A549 (cell line): ENCODE measurements around the gene CRYZL1. TPM values are rescaled to one million over a fixed set of nuclear protein-coding genes. Genes with fewer than 3 reads are reported as not detected.

Source experiments
- ATAC-seq, 2 experiments: fragments of 200-7000 bp in 1 of 2; fragments of >200 bp in 1 of 2; cut with Nextera tagmentation in 1 of 2; cut with Tn5 transposase in 1 of 2; 3 replicates each; pipeline versions ENCODE4 v1.8.0 to v1.9.1; 2018 to 2020; ENCODE audit warnings: mild to moderate bottlenecking in 1 of 2, moderate library complexity in 1 of 2
- CTCF ChIA-PET: fragments of 300-600 bp; sonication (Branson Sonifier 250); formaldehyde crosslinking; extraction: SDS; loops from one replicate; lab custom pipeline; 2021; ENCODE audit warnings: antibody characterized with exemption, inconsistent platforms; lab: Yijun Ruan, JAX
- POLR2A ChIA-PET: fragments of 350-600 bp; formaldehyde crosslinking; extraction: SDS; loops from one replicate; lab custom pipeline; 2021; ENCODE audit warnings: antibody characterized with exemption, inconsistent platforms; lab: Yijun Ruan, JAX
- DNase-seq, 2 experiments: peaks; one replicate each; pipeline versions ENCODE4 v3.0.0 to v3.0.0-alpha.2; 2011 to 2016; ENCODE audit warnings: low read depth in 1 of 2, low spot score in 1 of 2
- FAIRE-seq: peaks from 2 replicates; lab custom pipeline; 2011; peaks lifted over from hg19 to GRCh38; lab: Jason Lieb, UNC
- H3K27ac ChIP-seq, 2 experiments: fragments of >200 bp; sonication (Bioruptor Twin); formaldehyde crosslinking; 3 replicates each; pipeline ENCODE4 v1.5.1; 2016 to 2017
- H3K4me1 ChIP-seq: fragments of >200 bp; sonication (Bioruptor Twin); formaldehyde crosslinking; 3 replicates; pipeline ENCODE4 v1.6.1; 2016
- H3K4me2 ChIP-seq: fragments of >200 bp; sonication (Bioruptor Twin); formaldehyde crosslinking; 3 replicates; pipeline ENCODE4 v1.6.1; 2016
- H3K4me3 ChIP-seq: fragments of >200 bp; sonication (Bioruptor Twin); formaldehyde crosslinking; 3 replicates; pipeline ENCODE4 v1.5.1; 2016
- H3K9me3 ChIP-seq: fragments of >200 bp; sonication (Bioruptor Twin); formaldehyde crosslinking; 3 replicates; pipeline ENCODE4 v1.6.1; 2016
- BHLHE40 ChIP-seq: IDR thresholded peaks from 2 replicates; pipeline ENCODE4 v1.6.1; 2012; ENCODE audit warnings: low read depth, low read length, inconsistent platforms
- CBX2 ChIP-seq: fragments of 200-600 bp; sonication (generic); IDR thresholded peaks from 2 replicates; pipeline ENCODE4 v1.6.1; 2016; ENCODE audit warnings: low read depth, mild to moderate bottlenecking, borderline replicate concordance
- CHD4 ChIP-seq: fragments of 200-600 bp; sonication (generic); IDR thresholded peaks from 2 replicates; pipeline ENCODE4 v1.6.1; 2016; ENCODE audit warnings: antibody characterized with exemption, mild to moderate bottlenecking, borderline replicate concordance
- ESRRA ChIP-seq: fragments of 150-350 bp; IDR thresholded peaks from 2 replicates; pipeline ENCODE4 v1.6.1; 2014; ENCODE audit warnings: mild to moderate bottlenecking, low read length, borderline replicate concordance
- FOSL2 ChIP-seq, 2 experiments: fragments of 450-650 bp in 1 of 2; fragments of >200 bp in 1 of 2; sonication (Bioruptor Twin) in 1 of 2; formaldehyde crosslinking; IDR thresholded peaks; 2 replicates each; pipeline versions ENCODE4 v1.5.0 to v1.6.1; 2016 to 2020; ENCODE audit warnings: mild to moderate bottlenecking in 1 of 2, moderate library complexity in 1 of 2
- GATA3 ChIP-seq: IDR thresholded peaks from 2 replicates; pipeline ENCODE4 v1.6.1; 2012; ENCODE audit warnings: borderline replicate concordance
- HOXB13 ChIP-seq: fragments of 250-450 bp; sonication (Bioruptor Pico); IDR thresholded peaks from 2 replicates; pipeline ENCODE4 v1.5.0; 2020; ENCODE audit warnings: low read depth, mild to moderate bottlenecking, moderate library complexity
- HOXB5 ChIP-seq: fragments of 250-450 bp; sonication (Bioruptor Pico); IDR thresholded peaks from 2 replicates; pipeline ENCODE4 v1.5.0; 2020; ENCODE audit warnings: mild to moderate bottlenecking, moderate library complexity
- JUN ChIP-seq, 2 experiments: fragments of >200 bp; sonication (Bioruptor Twin); formaldehyde crosslinking; IDR thresholded peaks; 2 replicates in 1 of 2; 3 replicates in 1 of 2; pipeline ENCODE4 v1.6.1; 2016 to 2017
- KDM5A ChIP-seq: fragments of 200-600 bp; sonication (generic); IDR thresholded peaks from 2 replicates; pipeline ENCODE4 v1.6.1; 2016; ENCODE audit warnings: antibody characterized with exemption, mild to moderate bottlenecking
- MAFK ChIP-seq: fragments of 450-650 bp; IDR thresholded peaks from 2 replicates; pipeline ENCODE4 v1.6.1; 2014; ENCODE audit not compliant: partially characterized antibody
- MAZ ChIP-seq: fragments of 150-350 bp; IDR thresholded peaks from 2 replicates; pipeline ENCODE4 v1.6.1; 2014; ENCODE audit warnings: antibody characterized with exemption, low read depth, low read length, borderline replicate concordance
- MYC ChIP-seq: IDR thresholded peaks from 2 replicates; pipeline ENCODE4 v1.6.1; 2012; ENCODE audit warnings: mild to moderate bottlenecking, inconsistent platforms, low read length, improper control_type of control experiment, borderline replicate concordance
- NFE2L2 ChIP-seq: fragments of 150-350 bp; conservative IDR thresholded peaks from 2 replicates; pipeline ENCODE4 v1.6.1; 2014; ENCODE audit warnings: low read length
- RAD21 ChIP-seq, 2 experiments: fragments of >200 bp in 1 of 2; sonication (Bioruptor Twin) in 1 of 2; formaldehyde crosslinking in 1 of 2; IDR thresholded peaks in 1 of 2; conservative IDR thresholded peaks in 1 of 2; 2 replicates in 1 of 2; 3 replicates in 1 of 2; pipeline ENCODE4 v1.6.1; 2012 to 2018; ENCODE audit warnings: inconsistent platforms in 1 of 2
- RNF2 ChIP-seq: fragments of 200-600 bp; sonication (generic); IDR thresholded peaks from 2 replicates; pipeline ENCODE4 v1.6.1; 2016; ENCODE audit warnings: low read depth, mild to moderate bottlenecking, antibody characterized with exemption, moderate library complexity, borderline replicate concordance
- ZC3H11A ChIP-seq: fragments of 450-650 bp; IDR thresholded peaks from 2 replicates; pipeline ENCODE4 v1.6.1; 2014; ENCODE audit warnings: antibody characterized with exemption, mild to moderate bottlenecking
- ZNF302 ChIP-seq: fragments of 250-450 bp; sonication (Bioruptor Pico); IDR thresholded peaks from 2 replicates; pipeline ENCODE4 v1.9.0; 2021; ENCODE audit warnings: inconsistent platforms, mild to moderate bottlenecking, moderate library complexity
- WGBS: methylation state at CpG from one replicate; pipeline ENCODE4 v1.1.6; 2017; ENCODE audit errors: missing lambda C conversion rate; 5-methylcytosine and 5-hydroxymethylcytosine counted together
- polyA plus RNA-seq, 4 experiments: library from polyadenylated mRNA; depleted of rRNA in 3 of 4; stranded (reverse); fragments of >200 nt; fragmentation: RNase III in 1 of 4; extraction: RNeasy Plus Mini Kit Qiagen cat#74134 plus additional on column Dnase treatment in 1 of 4; gene quantifications; 2 replicates in 3 of 4; 3 replicates in 1 of 4; pipeline ENCODE4 v1.2.3, GENCODE V29; 2011 to 2017
- TF ChIP-seq, protein P1 (sequence below): fragments of 250-450 bp; sonication (Bioruptor Pico); IDR thresholded peaks from 2 replicates; pipeline ENCODE4 v1.5.0; 2020; ENCODE audit warnings: low read depth, mild to moderate bottlenecking, moderate library complexity
- TF ChIP-seq, protein P2 (sequence below): fragments of >200 bp; sonication (Bioruptor Twin); formaldehyde crosslinking; IDR thresholded peaks from 3 replicates; pipeline ENCODE4 v1.6.1; 2016
- TF ChIP-seq, protein P3 (sequence below): fragments of 250-450 bp; sonication (Bioruptor Pico); IDR thresholded peaks from 2 replicates; pipeline ENCODE4 v1.5.0; 2021; ENCODE audit warnings: mild to moderate bottlenecking, moderate library complexity, borderline replicate concordance

CRYZL1 gene
- polyA plus RNA-seq, 2 of the 4 experiments (the other 2 are of a cell fraction), result 15.2 to 38.9 TPM

DNA sequence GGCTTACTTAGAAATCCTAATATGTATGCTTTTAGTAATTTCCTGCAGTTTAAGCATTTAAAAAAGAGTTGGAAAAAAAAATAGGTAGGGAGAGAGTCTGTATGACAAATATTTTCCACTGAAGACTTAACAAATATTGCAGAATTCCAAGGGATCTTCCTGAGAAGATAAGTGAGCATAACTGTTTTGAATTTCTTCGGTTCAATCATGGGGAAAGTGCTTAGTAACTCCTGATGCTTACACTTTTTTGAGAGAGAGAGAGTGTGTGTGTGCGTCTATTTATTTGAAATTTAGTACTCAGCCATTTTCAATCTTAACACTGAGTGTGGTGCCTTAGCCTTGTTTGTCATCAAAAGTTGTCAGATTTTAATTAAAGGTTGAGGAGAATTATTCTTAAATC is 80.2 kb downstream of the CRYZL1 start (continued):
- TF ChIP-seq, protein P1, sequence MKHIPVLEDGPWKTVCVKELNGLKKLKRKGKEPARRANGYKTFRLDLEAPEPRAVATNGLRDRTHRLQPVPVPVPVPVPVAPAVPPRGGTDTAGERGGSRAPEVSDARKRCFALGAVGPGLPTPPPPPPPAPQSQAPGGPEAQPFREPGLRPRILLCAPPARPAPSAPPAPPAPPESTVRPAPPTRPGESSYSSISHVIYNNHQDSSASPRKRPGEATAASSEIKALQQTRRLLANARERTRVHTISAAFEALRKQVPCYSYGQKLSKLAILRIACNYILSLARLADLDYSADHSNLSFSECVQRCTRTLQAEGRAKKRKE (CRISPR knock-in tag), result no peak
- TF ChIP-seq GATA3 (no peak), KDM5A (no peak)
- TF ChIP-seq, protein P2, sequence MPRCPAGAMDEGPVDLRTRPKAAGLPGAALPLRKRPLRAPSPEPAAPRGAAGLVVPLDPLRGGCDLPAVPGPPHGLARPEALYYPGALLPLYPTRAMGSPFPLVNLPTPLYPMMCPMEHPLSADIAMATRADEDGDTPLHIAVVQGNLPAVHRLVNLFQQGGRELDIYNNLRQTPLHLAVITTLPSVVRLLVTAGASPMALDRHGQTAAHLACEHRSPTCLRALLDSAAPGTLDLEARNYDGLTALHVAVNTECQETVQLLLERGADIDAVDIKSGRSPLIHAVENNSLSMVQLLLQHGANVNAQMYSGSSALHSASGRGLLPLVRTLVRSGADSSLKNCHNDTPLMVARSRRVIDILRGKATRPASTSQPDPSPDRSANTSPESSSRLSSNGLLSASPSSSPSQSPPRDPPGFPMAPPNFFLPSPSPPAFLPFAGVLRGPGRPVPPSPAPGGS, result no peak

DNA sequence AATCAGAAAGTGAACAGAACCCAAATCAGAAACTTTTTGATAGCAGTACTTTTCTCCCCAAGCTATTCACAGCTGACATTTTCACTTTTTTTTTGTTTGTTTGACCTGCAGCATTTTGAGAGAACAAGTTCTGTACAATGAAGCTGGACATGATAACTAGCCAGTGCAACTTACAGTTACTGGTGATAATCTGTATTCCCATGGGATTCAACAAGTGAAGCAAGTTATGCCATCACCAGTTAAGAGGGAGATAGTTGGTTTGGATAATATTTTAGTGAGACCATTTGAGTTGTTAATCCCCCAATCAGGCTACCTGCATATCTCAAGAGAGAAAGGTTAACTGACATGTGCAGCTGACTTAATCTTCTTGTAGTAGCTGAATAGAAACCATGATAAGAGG is 80.6 kb downstream of the CRYZL1 start:
- no peak for FAIRE-seq
- DNase-seq, result no peak
- no peak overlapping the region for H3K4me3 ChIP-seq
- H3K4me2 ChIP-seq, result no peak overlapping the region
- no peaks in the 10 kb centered on the region for H3K9me3 ChIP-seq
- ATAC-seq, result no peak
- POLR2A ChIA-PET, result no interaction called here
- H3K27ac ChIP-seq, result no peak overlapping the region
- CTCF ChIA-PET, result no interaction called here
- H3K4me1 ChIP-seq, result no peaks in the 10 kb centered on the region
- TF ChIP-seq MAZ (no peak), BHLHE40 (no peak), ZC3H11A (no peak), NFE2L2 (no peak), JUN (IDR thresholded peaks at IDR 0.05) (no peak), RAD21 (conservative IDR thresholded peaks at IDR 0.05 in 1 of 2, IDR thresholded peaks at IDR 0.05 in 1 of 2) (no peak), HOXB5 (CRISPR knock-in tag) (no peak), CHD4 (no peak), FOSL2 (IDR thresholded peaks at IDR 0.05) (no peak), FOSL2 (CRISPR knock-in tag; IDR thresholded peaks at IDR 0.05) (no peak), CBX2 (no peak), ZNF302 (CRISPR knock-in tag) (no peak), RNF2 (no peak), HOXB13 (CRISPR knock-in tag) (no peak), MYC (no peak), ESRRA (no peak)
- TF ChIP-seq, protein P2, result no peak
- TF ChIP-seq, protein P3, sequence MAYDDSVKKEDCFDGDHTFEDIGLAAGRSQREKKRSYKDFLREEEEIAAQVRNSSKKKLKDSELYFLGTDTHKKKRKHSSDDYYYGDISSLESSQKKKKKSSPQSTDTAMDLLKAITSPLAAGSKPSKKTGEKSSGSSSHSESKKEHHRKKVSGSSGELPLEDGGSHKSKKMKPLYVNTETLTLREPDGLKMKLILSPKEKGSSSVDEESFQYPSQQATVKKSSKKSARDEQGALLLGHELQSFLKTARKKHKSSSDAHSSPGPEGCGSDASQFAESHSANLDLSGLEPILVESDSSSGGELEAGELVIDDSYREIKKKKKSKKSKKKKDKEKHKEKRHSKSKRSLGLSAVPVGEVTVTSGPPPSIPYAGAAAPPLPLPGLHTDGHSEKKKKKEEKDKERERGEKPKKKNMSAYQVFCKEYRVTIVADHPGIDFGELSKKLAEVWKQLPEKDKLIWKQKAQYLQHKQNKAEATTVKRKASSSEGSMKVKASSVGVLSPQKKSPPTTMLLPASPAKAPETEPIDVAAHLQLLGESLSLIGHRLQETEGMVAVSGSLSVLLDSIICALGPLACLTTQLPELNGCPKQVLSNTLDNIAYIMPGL, result no peak

DNA sequence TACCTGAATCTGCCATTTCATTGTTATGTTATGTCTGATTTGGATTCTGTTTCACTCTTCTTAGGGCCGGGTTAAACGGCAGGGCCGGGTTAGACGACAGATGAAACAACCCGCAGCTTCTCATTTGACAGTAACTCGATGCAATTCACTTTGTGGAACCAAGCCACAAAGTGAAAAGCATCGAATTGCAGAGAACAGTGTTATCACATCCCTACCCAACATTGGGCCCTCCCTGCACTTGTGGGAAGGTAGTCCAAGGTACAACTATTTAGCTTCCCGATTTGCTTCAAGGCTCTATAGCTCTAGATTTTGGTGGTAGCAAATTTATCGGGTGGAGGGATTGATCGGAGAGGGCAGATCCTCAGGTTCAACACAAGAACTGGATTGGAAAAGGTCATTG is 81.7 kb downstream of the CRYZL1 start:
- H3K4me3 ChIP-seq, result no peak overlapping the region
- CTCF ChIA-PET, result no interaction called here
- no peak overlapping the region for H3K27ac ChIP-seq
- no peaks in the 10 kb centered on the region for H3K9me3 ChIP-seq
- no peak overlapping the region for H3K4me2 ChIP-seq
- TF ChIP-seq MAFK, result no peak
- no peak for DNase-seq
- no peak for FAIRE-seq
- WGBS, result 85% methylated on average over 10 of the region's 10 CpGs
- H3K4me1 ChIP-seq, result no peaks in the 10 kb centered on the region
- POLR2A ChIA-PET, result no interaction called here
- no peak for ATAC-seq
